ENCODE data around the gene CD7. TPM values are rescaled to one million over a fixed set of nuclear protein-coding genes. Genes with fewer than 3 reads are reported as not detected.

The CD7 gene
- total RNA-seq, 1 donor from 2014 or later = 0.47 TPM

DNA sequence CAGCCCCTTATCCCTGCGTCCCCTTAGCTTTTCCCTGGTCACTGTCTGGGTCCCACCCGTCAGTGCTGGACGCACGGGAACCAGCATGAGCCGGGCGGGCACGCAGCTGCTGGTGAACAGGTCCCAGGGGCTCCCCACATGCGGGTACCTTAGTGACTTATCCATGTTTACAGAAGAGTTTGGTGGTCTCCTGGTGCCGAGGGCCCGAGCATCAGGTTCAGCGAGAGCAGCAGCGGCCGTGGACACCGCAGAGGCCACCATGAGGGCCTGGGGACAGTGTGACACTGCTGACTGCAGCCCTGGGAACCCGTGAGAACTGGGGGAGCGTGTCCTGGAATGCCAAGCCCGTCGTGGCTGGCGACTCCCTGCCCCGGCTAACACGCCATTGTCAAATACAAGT is 6.5 kb downstream of the CD7 start:
- Histone ChIP-seq H3K27me3 (ENCODE audit: low read depth) (peaks cover 90% of the 10 kb centered on the region), H3K27ac (replicated peaks) (no peak overlapping the region)
- TF ChIP-seq, protein P1, sequence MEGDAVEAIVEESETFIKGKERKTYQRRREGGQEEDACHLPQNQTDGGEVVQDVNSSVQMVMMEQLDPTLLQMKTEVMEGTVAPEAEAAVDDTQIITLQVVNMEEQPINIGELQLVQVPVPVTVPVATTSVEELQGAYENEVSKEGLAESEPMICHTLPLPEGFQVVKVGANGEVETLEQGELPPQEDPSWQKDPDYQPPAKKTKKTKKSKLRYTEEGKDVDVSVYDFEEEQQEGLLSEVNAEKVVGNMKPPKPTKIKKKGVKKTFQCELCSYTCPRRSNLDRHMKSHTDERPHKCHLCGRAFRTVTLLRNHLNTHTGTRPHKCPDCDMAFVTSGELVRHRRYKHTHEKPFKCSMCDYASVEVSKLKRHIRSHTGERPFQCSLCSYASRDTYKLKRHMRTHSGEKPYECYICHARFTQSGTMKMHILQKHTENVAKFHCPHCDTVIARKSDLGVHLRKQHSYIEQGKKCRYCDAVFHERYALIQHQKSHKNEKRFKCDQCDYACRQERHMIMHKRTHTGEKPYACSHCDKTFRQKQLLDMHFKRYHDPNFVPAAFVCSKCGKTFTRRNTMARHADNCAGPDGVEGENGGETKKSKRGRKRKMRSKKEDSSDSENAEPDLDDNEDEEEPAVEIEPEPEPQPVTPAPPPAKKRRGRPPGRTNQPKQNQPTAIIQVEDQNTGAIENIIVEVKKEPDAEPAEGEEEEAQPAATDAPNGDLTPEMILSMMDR (IDR thresholded peaks at IDR 0.05; ENCODE audit: borderline replicate concordance) = no peak

DNA sequence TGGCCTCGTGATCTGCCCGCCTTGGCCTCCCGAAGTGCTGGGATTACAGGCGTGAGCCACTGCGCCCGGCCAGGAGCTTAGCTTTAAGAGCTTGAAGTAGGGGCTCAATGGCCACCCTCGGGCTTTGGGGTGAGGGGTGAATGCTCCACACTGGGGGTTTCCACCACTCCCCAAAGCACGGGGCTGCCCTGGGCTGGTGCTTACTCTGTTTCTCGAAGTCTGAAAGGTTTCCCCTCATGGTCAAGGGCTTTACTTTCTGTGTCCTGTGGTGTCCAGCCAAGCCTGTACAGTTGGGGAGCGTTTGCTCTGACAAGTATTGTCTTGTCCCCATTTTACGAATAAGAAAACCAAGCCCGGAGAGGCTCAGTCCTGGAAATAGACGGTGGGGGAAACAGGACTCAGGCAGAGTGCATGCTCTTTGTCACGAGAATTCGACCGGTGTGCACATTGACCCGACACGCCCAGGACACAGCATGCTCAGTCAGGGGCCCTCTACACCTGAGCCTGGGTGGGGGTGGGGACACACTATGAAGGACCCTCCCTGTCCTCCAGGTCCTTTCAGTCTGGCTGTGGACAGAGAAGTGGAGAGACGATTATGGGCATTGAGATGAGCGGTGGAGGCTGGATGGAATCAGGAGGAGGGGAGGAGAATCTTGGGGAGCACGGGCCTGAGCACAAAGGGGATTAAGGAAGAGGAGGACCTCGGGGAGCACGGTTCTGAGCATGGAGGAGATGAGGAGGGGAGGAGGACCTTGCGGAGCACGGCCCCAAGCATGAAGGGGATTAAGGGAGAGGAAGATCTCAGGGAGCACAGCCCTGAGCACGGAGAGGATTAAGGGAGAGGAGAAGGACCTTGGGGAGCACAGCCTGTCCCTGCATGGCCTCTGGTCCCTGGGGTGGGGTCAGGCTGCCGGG is 7.5 kb downstream of the CD7 start:
- Histone ChIP-seq H3K4me1 (peaks cover 4% of the 10 kb centered on the region), H3K4me3 (no peak overlapping the region), H3K27ac (replicated peaks) (no peak overlapping the region), H3K27me3 (ENCODE audit: low read depth) (peaks cover 80% of the 10 kb centered on the region), H3K9me3 (replicated peaks) (no peaks in the 10 kb centered on the region), H3K36me3 (no peaks in the 10 kb centered on the region)
- DNase-seq = no peak
- TF ChIP-seq, protein P1 (IDR thresholded peaks at IDR 0.05; ENCODE audit: borderline replicate concordance) = no peak
- intact Hi-C loops (cut with micrococcal nuclease) = no loop called here

More for the DNA sequence above, 6.5 kb downstream of the CD7 start:
- no peaks in the 10 kb centered on the region for H3K9me3 ChIP-seq (replicated peaks)
- DNase-seq = no peak
- H3K4me1 ChIP-seq = peaks cover 11% of the 10 kb centered on the region
- no peaks in the 10 kb centered on the region for H3K36me3 ChIP-seq
- intact Hi-C loops (cut with micrococcal nuclease) = no loop called here
- no peak overlapping the region for H3K4me3 ChIP-seq

DNA sequence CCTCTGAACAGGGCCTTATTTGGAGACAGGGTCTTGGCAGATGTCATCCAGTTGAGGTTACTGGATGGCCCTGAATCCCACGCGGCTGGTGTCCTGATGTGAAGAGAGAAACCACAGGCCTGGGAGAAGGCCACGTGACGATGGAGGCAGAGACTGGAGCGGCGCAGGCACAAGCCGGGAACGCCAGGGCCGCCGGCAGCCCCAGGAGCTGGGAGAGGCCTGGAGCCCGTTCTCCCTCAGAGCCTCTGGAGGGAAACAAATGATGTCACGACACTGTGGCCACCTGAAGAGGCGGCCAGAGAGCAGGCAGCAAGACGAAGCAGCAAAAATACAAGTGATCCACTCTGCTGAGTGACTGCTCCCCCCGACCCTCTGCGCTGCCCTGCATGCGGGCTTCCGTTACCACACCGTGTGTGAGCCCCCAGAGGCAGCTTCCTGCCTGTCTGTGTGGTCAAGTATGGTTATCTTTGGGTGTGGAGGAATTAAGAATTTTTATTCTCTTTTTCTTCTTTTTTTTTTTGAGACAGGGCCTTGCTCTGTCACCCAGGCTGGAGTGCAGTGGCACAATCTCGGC is 11.6 kb downstream of the CD7 start:
- Histone ChIP-seq H3K27ac (replicated peaks) (no peak overlapping the region), H3K4me1 (peaks cover 7% of the 10 kb centered on the region), H3K27me3 (ENCODE audit: low read depth) (peaks cover 62% of the 10 kb centered on the region), H3K4me3 (no peak overlapping the region), H3K9me3 (replicated peaks) (no peaks in the 10 kb centered on the region), H3K36me3 (no peaks in the 10 kb centered on the region)
- TF ChIP-seq, protein P1 (IDR thresholded peaks at IDR 0.05; ENCODE audit: borderline replicate concordance) = no peak
- intact Hi-C loops (cut with micrococcal nuclease) = no loop called here
- DNase-seq = no peak

DNA sequence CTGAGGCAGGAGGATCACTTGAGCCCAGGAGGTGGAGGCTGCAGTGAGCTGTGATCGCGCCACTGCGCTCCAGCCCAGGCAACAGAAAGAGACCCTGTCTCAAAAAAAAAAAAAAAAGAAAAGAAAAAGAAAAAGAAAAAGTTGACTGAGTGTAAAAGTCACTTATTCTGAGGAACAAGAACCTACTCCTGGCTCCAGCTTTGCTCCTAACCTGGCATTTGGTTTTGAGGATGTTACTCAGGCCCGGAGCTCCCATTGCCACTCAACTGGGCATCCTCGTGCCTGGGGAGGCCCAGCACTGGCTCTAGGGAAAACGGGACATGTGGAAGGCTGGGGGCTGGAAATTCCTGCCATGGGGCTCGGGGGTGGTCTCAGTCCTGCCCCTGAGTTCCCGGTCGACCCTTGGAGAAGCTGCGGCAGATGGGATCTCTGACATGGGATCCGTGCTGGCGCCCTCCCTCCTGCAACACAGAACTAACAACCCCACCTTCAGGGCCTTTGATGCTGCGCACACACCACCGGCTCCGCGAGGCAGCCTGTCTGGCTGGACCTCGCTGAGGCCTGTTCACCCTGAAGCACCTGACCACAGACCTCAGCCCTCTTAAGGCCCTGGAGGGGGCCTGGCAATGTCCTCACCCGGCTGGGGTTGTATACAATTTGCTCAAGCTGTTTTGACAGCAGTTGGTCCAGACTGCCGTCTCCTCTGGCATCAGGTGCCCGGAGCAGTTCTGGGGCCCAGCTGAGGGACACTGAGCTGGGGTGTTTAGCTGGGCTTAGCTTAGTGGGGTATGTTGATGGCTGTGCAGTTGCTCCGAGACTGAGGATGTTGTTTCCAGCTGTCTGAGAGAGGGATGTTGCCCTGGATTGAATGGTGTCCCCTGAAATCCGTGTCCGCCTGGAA is 12.3 kb downstream of the CD7 start:
- Histone ChIP-seq H3K36me3 (no peaks in the 10 kb centered on the region), H3K27me3 (ENCODE audit: low read depth) (peaks cover 55% of the 10 kb centered on the region), H3K9me3 (replicated peaks) (no peaks in the 10 kb centered on the region), H3K4me1 (peaks cover 11% of the 10 kb centered on the region), H3K27ac (replicated peaks) (no peak overlapping the region), H3K4me3 (no peak overlapping the region)
- intact Hi-C loops (cut with micrococcal nuclease) = no loop called here
- no peak for DNase-seq
- TF ChIP-seq, protein P1 (IDR thresholded peaks at IDR 0.05; ENCODE audit: borderline replicate concordance) = no peak

Measured in left ventricle myocardium inferior (tissue), 1 donor.